GM23248 (cell line): ENCODE data around the gene SYNGR1. TPM values are rescaled to one million over a fixed set of nuclear protein-coding genes. Genes with fewer than 3 reads are reported as not detected.

ENCODE experiments used
- DNase-seq: peaks from one replicate; pipeline ENCODE4 v3.0.0-alpha.2; 2015
- H2AFZ ChIP-seq: fragments of 200-600 bp; sonication (generic); 2 replicates; pipeline ENCODE4 v1.6.1; 2016; ENCODE audit warnings: antibody characterized with exemption
- H3F3A ChIP-seq: fragments of 200-600 bp; sonication (generic); 2 replicates; pipeline ENCODE4 v1.6.1; 2016; ENCODE audit warnings: mild to moderate bottlenecking, antibody characterized with exemption, mixed run types; ENCODE audit not compliant: insufficient read depth
- H3K27ac ChIP-seq: fragments of 200-600 bp; sonication (generic); 2 replicates; pipeline ENCODE4 v1.5.1; 2016; ENCODE audit warnings: mild to moderate bottlenecking
- H3K27me3 ChIP-seq: fragments of 200-600 bp; sonication (generic); replicated peaks from 2 replicates; pipeline ENCODE4 v1.6.1; 2016; ENCODE audit warnings: mild to moderate bottlenecking; ENCODE audit not compliant: insufficient read depth
- H3K36me3 ChIP-seq: fragments of 200-600 bp; sonication (generic); 2 replicates; pipeline ENCODE4 v1.6.1; 2016; ENCODE audit warnings: low read depth, mild to moderate bottlenecking
- H3K4me1 ChIP-seq: fragments of 200-600 bp; sonication (generic); 2 replicates; pipeline ENCODE4 v1.6.1; 2016; ENCODE audit warnings: mild to moderate bottlenecking; ENCODE audit not compliant: insufficient read depth
- H3K4me2 ChIP-seq: fragments of 200-600 bp; sonication (generic); one replicate; pipeline ENCODE4 v1.6.1; 2016; ENCODE audit warnings: mild to moderate bottlenecking; ENCODE audit not compliant: unreplicated experiment
- H3K4me3 ChIP-seq: fragments of 200-600 bp; sonication (generic); 2 replicates; pipeline ENCODE4 v1.5.1; 2016; ENCODE audit warnings: mild to moderate bottlenecking
- H3K79me2 ChIP-seq: fragments of 200-600 bp; sonication (generic); 2 replicates; pipeline ENCODE4 v1.6.1; 2016; ENCODE audit warnings: mild to moderate bottlenecking; ENCODE audit not compliant: insufficient read depth
- H3K9ac ChIP-seq: fragments of 200-600 bp; sonication (generic); 2 replicates; pipeline ENCODE4 v1.6.1; 2016; ENCODE audit warnings: mild to moderate bottlenecking
- H3K9me2 ChIP-seq: fragments of 200-600 bp; sonication (generic); 2 replicates; pipeline ENCODE4 v1.6.1; 2016; ENCODE audit warnings: mixed run types, mild to moderate bottlenecking, moderate library complexity; ENCODE audit not compliant: insufficient read depth
- H3K9me3 ChIP-seq: fragments of 200-600 bp; sonication (generic); one replicate; pipeline ENCODE4 v1.6.1; 2017; ENCODE audit warnings: low read depth
- H4K20me1 ChIP-seq: fragments of 200-600 bp; sonication (generic); 2 replicates; pipeline ENCODE4 v1.6.0; 2016; ENCODE audit not compliant: insufficient read depth
- EZH2 ChIP-seq: fragments of 200-600 bp; sonication (generic); IDR thresholded peaks from 2 replicates; pipeline ENCODE4 v1.6.1; 2018; ENCODE audit warnings: antibody characterized with exemption, mild to moderate bottlenecking; ENCODE audit not compliant: insufficient read depth, poor library complexity, severe bottlenecking
- EZH2phosphoT487 ChIP-seq: fragments of 200-600 bp; sonication (generic); IDR thresholded peaks from 2 replicates; pipeline ENCODE4 v1.6.1; 2018; ENCODE audit warnings: antibody characterized with exemption, moderate library complexity, mild to moderate bottlenecking, low read depth; ENCODE audit not compliant: insufficient read depth
- WGBS, 2 experiments: methylation state at CpG; one replicate each; pipeline ENCODE4 v1.1.6; 2015 to 2017; ENCODE audit warnings: low lambda C conversion rate in 2 of 2, low coverage in 1 of 2; ENCODE audit errors: missing lambda C conversion rate in 2 of 2; 5-methylcytosine and 5-hydroxymethylcytosine counted together
- in situ Hi-C: fragments of 300-500 bp; cut with MboI; formaldehyde crosslinking; loops from 2 replicates; pipeline ENCODE4 v1.15.0; 2020
- polyA plus RNA-seq: library from polyadenylated mRNA; unstranded; fragments of >200 nt; fragmentation: Nextera tagmentation; extraction: Ambion mirVana; gene quantifications from 2 replicates; pipeline ENCODE4 v1.2.1, GENCODE V29; 2016
- total RNA-seq: library from RNA; depleted of rRNA; stranded (reverse); fragments of >200 nt; shearing (Covaris generic); gene quantifications from 2 replicates; pipeline ENCODE4 v1.2.3, GENCODE V29; 2014

Gene SYNGR1
- total and polyA plus RNA-seq, 2 experiments from 2014 or later: 6.1 to 23.2 TPM

DNA sequence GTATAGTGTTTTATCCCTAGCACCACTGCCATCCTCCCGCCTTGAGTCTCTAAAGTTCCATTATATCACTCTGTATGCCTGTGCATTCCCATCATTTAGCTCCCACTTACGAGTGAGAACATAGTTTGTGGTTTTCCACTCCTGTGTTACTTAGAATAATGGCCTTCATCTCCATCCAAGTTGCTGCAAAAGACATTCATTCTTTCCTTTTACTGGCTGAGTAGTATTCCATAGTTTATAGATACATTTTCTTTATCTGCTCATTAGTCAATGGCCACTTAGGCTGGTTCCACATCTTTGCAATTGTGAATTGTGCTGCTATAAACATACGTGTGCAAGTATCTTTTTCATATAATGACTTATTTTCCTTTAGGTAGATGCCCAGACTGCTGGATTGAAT is 74.2 kb downstream of the SYNGR1 start:
- Histone ChIP-seq H3K79me2 (no peaks in the 10 kb centered on the region), H3K4me1 (no peaks in the 10 kb centered on the region), H3K36me3 (peaks cover 11% of the 10 kb centered on the region; the same call in 1 of the 2 replicates), H3K9me3 (no peaks in the 10 kb centered on the region), H2AFZ (no peak overlapping the region), H3K9me2 (no peaks in the 10 kb centered on the region), H3F3A (no peaks in the 10 kb centered on the region), H3K27ac (no peak overlapping the region), H3K27me3 (no peaks in the 10 kb centered on the region), H3K9ac (no peak overlapping the region), H3K4me3 (no peak overlapping the region), H3K4me2 (no peak overlapping the region), H4K20me1 (no peaks in the 10 kb centered on the region)
- in situ Hi-C loops: no loop called here
- TF ChIP-seq EZH2phosphoT487: no peak
- no peak for TF ChIP-seq EZH2
- no peak for DNase-seq
- WGBS, 2 experiments: 97 to 98% methylated on average over 3 of the region's 3 CpGs

DNA sequence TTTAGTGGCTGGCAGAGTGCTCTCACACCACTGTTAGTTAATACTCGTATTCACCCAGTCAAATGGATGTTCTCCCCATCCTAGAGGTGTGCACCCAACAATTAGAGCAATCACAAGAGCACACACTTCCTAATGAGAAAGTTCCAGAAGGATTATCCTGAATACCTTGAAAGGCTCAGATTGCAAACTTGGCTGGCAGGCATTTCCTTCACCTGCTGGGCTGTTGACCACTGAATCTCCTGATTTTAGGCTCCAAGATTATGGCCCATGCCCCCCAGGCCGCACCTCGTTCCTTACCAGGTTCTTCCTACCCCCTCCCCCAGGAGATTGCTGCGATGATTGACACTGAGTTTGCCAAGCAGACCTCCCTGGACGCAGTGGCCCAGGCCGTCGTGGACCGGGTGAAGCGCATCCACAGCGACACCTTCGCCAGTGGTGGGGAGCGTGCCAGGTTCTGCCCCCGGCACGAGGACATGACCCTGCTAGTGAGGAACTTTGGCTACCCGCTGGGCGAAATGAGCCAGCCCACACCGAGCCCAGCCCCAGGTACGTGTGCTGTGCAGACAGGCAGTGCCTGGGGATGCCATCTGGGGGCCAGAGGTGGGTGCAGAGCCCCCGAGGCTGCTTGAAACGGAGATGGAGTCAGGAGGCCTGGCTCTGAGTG is 76.7 kb downstream of the SYNGR1 start:
- Histone ChIP-seq H3K4me2 (no peak overlapping the region), H3K4me1 (peaks cover 4% of the 10 kb centered on the region), H3K27me3 (no peaks in the 10 kb centered on the region), H3F3A (no peaks in the 10 kb centered on the region), H3K9me3 (no peaks in the 10 kb centered on the region), H3K9ac (no peak overlapping the region), H4K20me1 (no peaks in the 10 kb centered on the region), H3K36me3 (peaks cover 11% of the 10 kb centered on the region; the same call in 1 of the 2 replicates), H3K4me3 (no peak overlapping the region), H3K27ac (no peak overlapping the region), H3K79me2 (no peaks in the 10 kb centered on the region), H2AFZ (no peak overlapping the region), H3K9me2 (no peaks in the 10 kb centered on the region)
- 92 to 94% methylated on average over 20 of the region's 20 CpGs for WGBS, 2 experiments
- in situ Hi-C loops: no loop called here
- DNase-seq: no peak
- TF ChIP-seq EZH2 (no peak), EZH2phosphoT487 (no peak)

DNA sequence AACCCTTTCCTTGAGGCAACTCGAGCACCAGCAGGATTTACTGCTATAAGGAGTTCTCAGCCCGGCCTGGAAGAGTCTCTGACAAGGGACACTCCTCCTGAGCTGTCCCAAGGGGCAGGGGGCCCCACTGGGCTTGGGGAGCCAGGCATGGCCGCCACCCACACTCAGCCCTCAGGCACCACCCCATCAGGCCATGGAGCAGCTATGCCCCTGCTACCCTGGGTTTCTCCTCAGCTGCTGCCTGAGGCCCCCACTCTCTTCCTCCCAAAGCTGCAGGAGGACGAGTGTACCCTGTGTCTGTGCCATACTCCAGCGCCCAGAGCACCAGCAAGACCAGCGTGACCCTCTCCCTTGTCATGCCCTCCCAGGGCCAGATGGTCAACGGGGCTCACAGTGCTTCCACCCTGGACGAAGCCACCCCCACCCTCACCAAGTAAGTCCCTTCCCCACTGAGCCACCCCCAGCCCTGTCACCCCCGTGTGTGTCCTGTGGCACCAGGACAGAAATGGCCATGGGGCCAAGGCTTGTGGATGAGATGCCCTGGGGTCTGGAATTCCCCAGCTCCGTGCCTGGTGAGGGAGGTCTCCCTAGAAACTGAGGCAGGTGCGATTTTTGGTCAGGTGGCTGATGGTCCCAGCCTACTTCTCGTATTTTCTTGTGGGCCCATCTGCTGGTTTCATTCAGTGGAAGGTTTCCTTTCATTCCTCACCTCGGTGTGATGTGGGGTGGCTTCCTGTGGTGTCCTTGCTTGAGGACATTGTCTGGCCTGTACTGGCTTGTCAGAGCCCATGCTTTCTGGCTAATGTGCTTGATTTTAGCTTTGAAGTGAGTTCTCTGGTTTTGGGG is 78.2 kb downstream of the SYNGR1 start:
- no peak overlapping the region for H3K4me2 ChIP-seq
- in situ Hi-C loops: no loop called here
- no peak for DNase-seq

DNA sequence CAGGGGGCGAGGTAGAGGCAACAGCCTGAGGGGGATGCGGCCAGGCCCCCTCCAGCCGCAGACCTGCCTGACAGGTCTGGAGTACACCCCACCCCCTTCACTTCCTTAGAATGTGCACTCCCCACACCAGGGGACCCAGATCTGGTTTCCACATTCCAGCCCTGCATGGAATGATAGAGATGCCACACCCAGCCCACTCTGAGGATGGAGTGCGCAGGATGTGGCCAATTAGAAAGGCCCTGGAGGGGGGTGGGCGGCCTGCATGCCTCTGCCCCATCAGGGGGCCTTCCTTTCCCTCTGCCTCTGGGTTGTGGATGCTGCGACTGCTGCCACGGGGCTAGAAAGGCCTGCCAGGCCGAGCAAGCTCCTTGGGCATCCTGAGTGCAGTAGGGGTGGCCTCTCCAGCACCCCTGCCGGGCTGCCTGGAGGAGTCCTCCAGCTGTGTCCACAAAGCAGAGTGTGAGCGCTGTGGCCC is 78.8 kb downstream of the SYNGR1 start:
- H3K9me3 ChIP-seq: no peaks in the 10 kb centered on the region
- H4K20me1 ChIP-seq: no peaks in the 10 kb centered on the region
- H3K79me2 ChIP-seq: no peaks in the 10 kb centered on the region
- WGBS, 2 experiments: 76 to 85% methylated on average over 10 of the region's 10 CpGs
- no peaks in the 10 kb centered on the region for H3K27me3 ChIP-seq
- peaks cover 9% of the 10 kb centered on the region; the same call in 1 of the 2 replicates for H3K36me3 ChIP-seq
- H3K27ac ChIP-seq: no peak overlapping the region
- H3K9me2 ChIP-seq: no peaks in the 10 kb centered on the region
- H3F3A ChIP-seq: no peaks in the 10 kb centered on the region
- peaks cover 8% of the 10 kb centered on the region for H3K4me1 ChIP-seq
- no peak overlapping the region for H3K4me2 ChIP-seq
- TF ChIP-seq EZH2phosphoT487 (no peak), EZH2 (no peak)
- no peak overlapping the region for H2AFZ ChIP-seq
- in situ Hi-C loops: no loop called here
- no peak overlapping the region for H3K9ac ChIP-seq
- DNase-seq: no peak
- H3K4me3 ChIP-seq: no peak overlapping the region

More for the DNA sequence above, 78.2 kb downstream of the SYNGR1 start:
- Histone ChIP-seq H3F3A (no peaks in the 10 kb centered on the region), H2AFZ (no peak overlapping the region), H3K4me3 (no peak overlapping the region), H3K4me1 (peaks cover 8% of the 10 kb centered on the region), H4K20me1 (no peaks in the 10 kb centered on the region), H3K9me2 (no peaks in the 10 kb centered on the region), H3K9me3 (no peaks in the 10 kb centered on the region), H3K27ac (no peak overlapping the region), H3K9ac (no peak overlapping the region), H3K79me2 (no peaks in the 10 kb centered on the region), H3K27me3 (no peaks in the 10 kb centered on the region), H3K36me3 (peaks cover 11% of the 10 kb centered on the region; the same call in 1 of the 2 replicates)
- TF ChIP-seq EZH2phosphoT487: no peak
- TF ChIP-seq EZH2: no peak
- WGBS, 2 experiments: 89 to 92% methylated on average over 9 to 13 of the region's 13 CpGs
